Measurements from ENCODE around the gene CRABP2.

DNA sequence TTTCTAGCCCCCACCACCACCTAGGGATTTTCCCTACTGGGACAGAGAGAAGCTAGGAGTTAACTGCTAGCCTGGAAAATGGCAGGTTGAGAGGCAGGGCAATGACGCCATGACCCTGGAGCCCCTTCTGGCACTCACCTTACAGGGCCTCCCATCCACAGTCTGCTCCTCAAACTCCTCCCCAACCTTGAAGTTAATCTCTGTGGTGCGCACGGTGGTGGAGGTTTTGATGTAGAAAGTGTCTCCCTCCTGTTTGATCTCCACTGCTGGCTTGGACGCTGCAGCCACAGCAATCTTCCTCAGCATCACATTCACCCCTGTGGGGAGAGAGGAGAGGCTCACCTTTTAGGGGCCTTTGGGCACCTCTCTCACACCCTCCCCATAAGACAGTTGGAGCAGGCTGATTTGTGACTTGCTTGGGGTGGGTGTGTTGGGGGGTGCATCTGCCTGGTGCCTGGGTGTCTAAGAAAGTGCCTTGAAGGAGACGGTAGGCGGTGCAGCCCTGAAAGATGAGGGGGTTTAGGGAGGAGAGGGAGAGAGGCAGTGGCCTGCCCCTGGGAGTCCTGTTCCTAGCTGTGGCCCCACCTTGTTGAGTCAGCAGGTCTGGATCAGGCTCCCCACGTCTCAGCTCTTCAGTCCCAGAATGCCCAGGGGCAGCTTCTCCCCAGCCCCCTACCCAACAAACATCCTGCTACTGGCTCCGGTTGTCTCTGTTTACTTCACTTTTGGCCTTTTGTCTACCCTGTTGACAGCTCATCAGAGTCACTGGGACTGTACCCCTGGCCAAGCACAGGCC is 4.4 kb downstream of the CRABP2 start:
- TF ChIP-seq CTCF (IDR thresholded peaks at IDR 0.05) (no peak), POLR2A (IDR thresholded peaks at IDR 0.05) (no peak)

All from upper lobe of left lung (tissue), 4 donors.